ENCODE measurements around the gene SERPINA1. TPM values are rescaled to one million over a fixed set of nuclear protein-coding genes. Genes with fewer than 3 reads are reported as not detected.
"Not testable (repeated sequence)": the region's sequence is repeated elsewhere in the genome, so short reads cannot be mapped to it uniquely, and the experiment has no call there.

The SERPINA1 gene
- total and polyA plus RNA-seq, 7 donors, result 1.9 to 134 (median 26.6) TPM

GRCh38 chr14:94346841-94347240, 41.6 kb downstream of the SERPINA1 start:
- intact Hi-C loops (cut with DNase I), result no loop called here

GRCh38 chr14:94346065-94346786, 42.2 kb downstream of the SERPINA1 start:
- H3K4me3 ChIP-seq; H3K27me3 ChIP-seq; H3K27ac ChIP-seq; DNase-seq; intact Hi-C loops (cut with DNase I); H3K36me3 ChIP-seq; H3K9me3 ChIP-seq: not testable (repeated sequence)
- 63 to 74% methylated on average over 24 of the region's 24 CpGs for WGBS, 2 donors
- peaks cover 0 to 11% (median 10%) of the 10 kb centered on the region in 4 donors for H3K4me1 ChIP-seq

More at GRCh38 chr14:94346841-94347240, 41.6 kb downstream of the SERPINA1 start:
- Histone ChIP-seq H3K4me3 (no peak overlapping the region), H3K4me1 (peaks cover 0 to 11% (median 9%) of the 10 kb centered on the region in 4 donors), H3K27me3 (no peaks in the 10 kb centered on the region), H3K27ac (no peak overlapping the region), H3K36me3 (no peaks in the 10 kb centered on the region), H3K9me3 (no peaks in the 10 kb centered on the region)
- WGBS, 2 donors, result 93 to 94% methylated on average over 5 of the region's 5 CpGs
- DNase-seq, result no peak
- TF ChIP-seq POLR2A (IDR thresholded peaks at IDR 0.05), result no peak
- no peak for TF ChIP-seq EP300 (IDR thresholded peaks at IDR 0.05)
- TF ChIP-seq CTCF (IDR thresholded peaks at IDR 0.05), result no peak
- no peak for TF ChIP-seq POLR2AphosphoS5 (IDR thresholded peaks at IDR 0.05)

DNA sequence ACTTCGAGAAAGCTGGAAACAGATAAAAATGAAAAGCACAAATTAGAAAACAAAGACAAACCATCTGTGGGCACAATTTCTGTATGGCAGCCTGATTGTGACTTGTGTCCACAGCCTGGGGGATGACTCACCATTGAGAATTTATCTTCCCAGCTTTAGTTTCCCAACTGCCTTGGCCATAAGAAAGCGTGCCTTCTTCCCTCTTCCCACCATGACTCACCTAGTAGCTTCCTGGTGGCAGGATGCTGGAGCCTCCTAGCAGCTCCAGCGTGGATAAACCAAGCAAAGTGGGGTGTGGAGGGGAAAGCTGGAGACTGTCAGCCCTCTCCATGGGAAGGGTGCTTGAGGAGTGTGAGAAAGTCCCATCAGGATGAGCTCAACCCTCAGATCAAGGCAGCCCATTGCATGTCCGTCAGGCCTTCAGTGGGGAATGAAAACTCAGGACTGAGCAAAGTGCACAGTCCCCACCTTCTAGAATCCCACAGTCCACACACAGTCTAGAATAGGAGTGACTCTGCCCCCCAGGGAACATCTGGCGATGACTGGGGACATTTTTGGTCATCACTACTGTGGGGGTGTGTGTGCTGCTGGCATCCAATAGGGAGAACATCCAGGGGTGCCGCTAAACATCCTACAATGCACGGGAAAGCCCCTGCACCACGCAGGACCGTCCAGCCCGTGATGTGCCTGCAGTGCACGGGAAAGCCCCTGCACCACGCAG, 42.9 kb downstream of the SERPINA1 start:
- intact Hi-C loops (cut with DNase I), result no loop called here

DNA sequence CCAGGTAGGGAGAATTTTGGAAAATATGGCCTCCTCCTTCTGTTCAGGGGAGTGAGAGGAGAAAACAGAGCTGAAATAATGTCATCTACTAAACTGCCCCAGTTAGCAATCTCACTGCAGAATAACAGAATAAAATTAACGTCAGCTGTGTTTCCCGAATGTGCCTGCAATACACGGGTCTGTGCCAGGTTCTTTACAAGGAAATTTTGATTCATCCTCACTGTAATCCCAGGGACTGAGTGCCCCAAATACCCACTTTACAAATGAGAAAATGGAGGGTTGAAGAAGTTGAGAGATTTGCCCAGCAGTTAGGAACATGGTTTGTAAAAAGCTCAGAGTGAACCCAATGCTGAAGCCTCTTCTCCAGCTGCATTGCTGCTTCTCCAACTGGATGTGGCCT, 44.0 kb downstream of the SERPINA1 start:
- H3K9me3 ChIP-seq, result no peaks in the 10 kb centered on the region
- intact Hi-C loops (cut with DNase I), result no loop called here
- peaks cover 0 to 11% (median 10%) of the 10 kb centered on the region in 4 donors for H3K4me1 ChIP-seq
- WGBS, 2 donors, result 86% methylated on average over 3 of the region's 3 CpGs
- no peaks in the 10 kb centered on the region for H3K36me3 ChIP-seq
- no peaks in the 10 kb centered on the region for H3K27me3 ChIP-seq
- no peak overlapping the region for H3K4me3 ChIP-seq
- DNase-seq, result no peak
- no peak overlapping the region for H3K27ac ChIP-seq
- TF ChIP-seq POLR2A (IDR thresholded peaks at IDR 0.05), result no peak
- no peak for TF ChIP-seq POLR2AphosphoS5 (IDR thresholded peaks at IDR 0.05)
- no peak for TF ChIP-seq EP300 (IDR thresholded peaks at IDR 0.05)
- no peak for TF ChIP-seq CTCF (IDR thresholded peaks at IDR 0.05)

More for the DNA sequence above, 42.9 kb downstream of the SERPINA1 start:
- TF ChIP-seq POLR2AphosphoS5 (IDR thresholded peaks at IDR 0.05), result no peak
- no peak for TF ChIP-seq EP300 (IDR thresholded peaks at IDR 0.05)
- TF ChIP-seq CTCF (IDR thresholded peaks at IDR 0.05), result no peak
- no peak for TF ChIP-seq POLR2A (IDR thresholded peaks at IDR 0.05)
- 78 to 81% methylated on average over 12 of the region's 12 CpGs for WGBS, 2 donors
- Histone ChIP-seq H3K4me1 (peaks cover 0 to 11% (median 10%) of the 10 kb centered on the region in 4 donors), H3K9me3 (no peaks in the 10 kb centered on the region), H3K27ac (no peak overlapping the region), H3K36me3 (no peaks in the 10 kb centered on the region), H3K27me3 (no peaks in the 10 kb centered on the region), H3K4me3 (no peak overlapping the region)
- no peak for DNase-seq

DNA sequence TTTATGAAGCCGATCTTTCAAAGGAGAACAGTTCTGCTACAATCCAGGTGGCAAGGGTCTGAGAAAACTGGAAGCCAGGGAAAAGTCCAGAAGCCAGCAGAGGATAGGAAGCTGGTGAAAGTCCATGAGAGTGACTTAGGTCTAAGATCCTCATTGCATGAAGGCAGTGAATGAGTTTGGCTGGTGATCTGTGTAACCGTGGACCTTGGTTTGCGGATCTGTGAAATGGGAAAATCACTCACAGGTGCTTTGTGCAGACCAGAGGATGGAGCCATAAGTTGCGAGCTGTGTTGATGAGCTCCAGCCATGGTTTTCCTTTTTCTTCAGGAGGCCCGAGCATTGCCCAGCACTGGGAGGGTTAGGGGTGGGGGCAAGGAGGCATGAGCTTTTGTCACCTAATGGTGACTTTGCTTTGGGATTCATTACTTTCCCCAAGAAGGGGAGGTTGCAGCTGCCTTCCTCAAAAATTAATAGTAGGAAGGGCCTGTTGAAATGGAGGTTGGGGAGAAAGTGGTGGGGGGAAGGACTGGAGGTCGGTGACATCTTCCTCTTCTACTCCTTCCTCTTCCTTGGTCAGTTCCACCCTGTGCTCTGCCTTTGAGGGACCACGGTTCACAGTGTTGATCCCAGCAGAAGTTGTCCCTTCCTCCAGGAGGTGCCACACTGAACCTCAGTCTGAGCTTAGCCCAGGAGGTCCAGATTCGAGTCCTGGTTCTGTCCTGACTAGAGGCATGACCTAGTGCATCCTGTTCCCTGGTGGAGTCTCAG, 45.0 kb downstream of the SERPINA1 start:
- no peak for DNase-seq
- Histone ChIP-seq H3K36me3 (no peaks in the 10 kb centered on the region), H3K27me3 (no peaks in the 10 kb centered on the region), H3K9me3 (no peaks in the 10 kb centered on the region), H3K4me1 (peaks cover 0 to 11% (median 10%) of the 10 kb centered on the region in 4 donors), H3K4me3 (no peak overlapping the region), H3K27ac (no peak overlapping the region)
- TF ChIP-seq POLR2A (IDR thresholded peaks at IDR 0.05) (no peak), POLR2AphosphoS5 (IDR thresholded peaks at IDR 0.05) (no peak), EP300 (IDR thresholded peaks at IDR 0.05) (no peak), CTCF (IDR thresholded peaks at IDR 0.05) (no peak)
- 85 to 91% methylated on average over 8 of the region's 8 CpGs for whole genome bisulfite sequencing, 2 donors
- intact Hi-C loops (cut with DNase I), result no loop called here

All from sigmoid colon (tissue), 7 donors.